ENCODE data around the gene ANG.
"Not testable (repeated sequence)": the region's sequence is repeated elsewhere in the genome, so short reads cannot be mapped to it uniquely, and the experiment has no call there.

The ANG gene

GRCh38 chr14:20688167-20688839, at the start of gene ANG:
TSS of gene ANG (plus strand) at chr14:20688764. CDS start at chr14:20693565, 4,801 bp downstream.
- no peak for DNase-seq

- DNase-seq: no peak
Observed at GRCh38 chr14:20641591-20641990, 47.0 kb upstream of the ANG start, which contains the start of gene OR6S1. TSS of gene OR6S1 (minus strand) at chr14:20641691. CDS start at chr14:20641691, 0 bp downstream.

GRCh38 chr14:20642182-20642581, 46.4 kb upstream of the ANG start:
- no peak for DNase-seq

GRCh38 chr14:20642755-20643154, 45.8 kb upstream of the ANG start:
- not testable (repeated sequence) for DNase-seq

- DNase-seq: no peak
Observed at GRCh38 chr14:20644520-20644919, 44.0 kb upstream of the ANG start.

GRCh38 chr14:20645481-20645880, 43.1 kb upstream of the ANG start:
- no peak for DNase-seq

GRCh38 chr14:20652996-20653975, 35.3 kb upstream of the ANG start:
- no peak for DNase-seq

- DNase-seq: no peak
Observed at GRCh38 chr14:20655851-20656250, 32.7 kb upstream of the ANG start.

GRCh38 chr14:20656274-20656673, 32.3 kb upstream of the ANG start:
- DNase-seq: no peak

GRCh38 chr14:20657216-20658211, 31.1 kb upstream of the ANG start:
- DNase-seq: peak; percentile 40

GRCh38 chr14:20658246-20658645, 30.3 kb upstream of the ANG start:
- DNase-seq: no peak

- no peak for DNase-seq
Observed at GRCh38 chr14:20659336-20659735, 29.2 kb upstream of the ANG start.

GRCh38 chr14:20659813-20660395, 28.7 kb upstream of the ANG start:
- no peak for DNase-seq

- DNase-seq: no peak
Observed at GRCh38 chr14:20661197-20661596, 27.4 kb upstream of the ANG start.

GRCh38 chr14:20662968-20663732, 25.4 kb upstream of the ANG start:
- DNase-seq: no peak

GRCh38 chr14:20666400-20666961, 22.1 kb upstream of the ANG start:
- DNase-seq: not testable (repeated sequence)

GRCh38 chr14:20667957-20668356, 20.6 kb upstream of the ANG start:
- DNase-seq: no peak

- DNase-seq: no peak
Observed at GRCh38 chr14:20668969-20669368, 19.6 kb upstream of the ANG start.

GRCh38 chr14:20671597-20672283, 16.8 kb upstream of the ANG start:
- DNase-seq: no peak

GRCh38 chr14:20675669-20676068, 12.9 kb upstream of the ANG start:
- DNase-seq: no peak
